Esophagus muscularis mucosa (tissue), 4 donors: ENCODE measurements around the gene OR5B2.

ENCODE experiments used
- EP300 ChIP-seq: sonication (generic); formaldehyde crosslinking; IDR thresholded peaks from one replicate; pipeline ENCODE4 v1.6.1; 2017; ENCODE audit warnings: antibody characterized with exemption
- POLR2A ChIP-seq: fragments of 450-650 bp; IDR thresholded peaks from one replicate; pipeline ENCODE4 v1.6.1; 2017; ENCODE audit warnings: antibody characterized with exemption, moderate library complexity, mild to moderate bottlenecking, low read depth
- TF ChIP-seq, protein P1 (sequence below), 3 experiments: fragments of 200-600 bp in 2 of 3; fragments of 450-650 bp in 1 of 3; sonication (generic) in 2 of 3; IDR thresholded peaks; one replicate each; pipeline ENCODE4 v1.5.1; 2017 to 2019; ENCODE audit warnings: antibody characterized with exemption in 3 of 3, mild to moderate bottlenecking in 2 of 3, moderate library complexity in 1 of 3

- no peak for TF ChIP-seq POLR2A
- TF ChIP-seq, protein P1, sequence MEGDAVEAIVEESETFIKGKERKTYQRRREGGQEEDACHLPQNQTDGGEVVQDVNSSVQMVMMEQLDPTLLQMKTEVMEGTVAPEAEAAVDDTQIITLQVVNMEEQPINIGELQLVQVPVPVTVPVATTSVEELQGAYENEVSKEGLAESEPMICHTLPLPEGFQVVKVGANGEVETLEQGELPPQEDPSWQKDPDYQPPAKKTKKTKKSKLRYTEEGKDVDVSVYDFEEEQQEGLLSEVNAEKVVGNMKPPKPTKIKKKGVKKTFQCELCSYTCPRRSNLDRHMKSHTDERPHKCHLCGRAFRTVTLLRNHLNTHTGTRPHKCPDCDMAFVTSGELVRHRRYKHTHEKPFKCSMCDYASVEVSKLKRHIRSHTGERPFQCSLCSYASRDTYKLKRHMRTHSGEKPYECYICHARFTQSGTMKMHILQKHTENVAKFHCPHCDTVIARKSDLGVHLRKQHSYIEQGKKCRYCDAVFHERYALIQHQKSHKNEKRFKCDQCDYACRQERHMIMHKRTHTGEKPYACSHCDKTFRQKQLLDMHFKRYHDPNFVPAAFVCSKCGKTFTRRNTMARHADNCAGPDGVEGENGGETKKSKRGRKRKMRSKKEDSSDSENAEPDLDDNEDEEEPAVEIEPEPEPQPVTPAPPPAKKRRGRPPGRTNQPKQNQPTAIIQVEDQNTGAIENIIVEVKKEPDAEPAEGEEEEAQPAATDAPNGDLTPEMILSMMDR (IDR thresholded peaks at IDR 0.05): no peak
- no peak for TF ChIP-seq EP300
Measured at GRCh38 chr11:58444300-58444699, 16.4 kb upstream of the OR5B2 start.
